Hypothalamus (tissue), 51 donors: Measurements from ENCODE around the gene CACNA1B.

Experiments
- DNase-seq, 51 donors: peaks; one replicate each; lab custom pipeline; 2025; lab: John Stamatoyannopoulos, UW

CACNA1B gene

GRCh38 chr9:137917795-137918194, 40.2 kb downstream of the CACNA1B start:
- no peak for DNase-seq

- peak in 3 of 51 donors; percentile 25 to 70 (median 45) for DNase-seq
These were observed 40.9 kb downstream of the CACNA1B start for GRCh38 chr9:137918331-137919094.

- DNase-seq = no peak
These were observed 41.5 kb downstream of the CACNA1B start for GRCh38 chr9:137919095-137919465.

GRCh38 chr9:137919649-137920141, 42.1 kb downstream of the CACNA1B start:
- DNase-seq = no peak

- DNase-seq = no peak
These were observed 43.2 kb downstream of the CACNA1B start for GRCh38 chr9:137920753-137921152.

GRCh38 chr9:137924169-137924568, 46.6 kb downstream of the CACNA1B start:
- DNase-seq = no peak

GRCh38 chr9:137924761-137925369, 47.3 kb downstream of the CACNA1B start:
- no peak for DNase-seq

GRCh38 chr9:137943655-137944054, 66.1 kb downstream of the CACNA1B start:
- no peak for DNase-seq

- DNase-seq = no peak
These were observed 68.0 kb downstream of the CACNA1B start for GRCh38 chr9:137945581-137945980.

- DNase-seq = no peak
These were observed 69.4 kb downstream of the CACNA1B start for GRCh38 chr9:137946993-137947392.

GRCh38 chr9:137948642-137949041, 71.1 kb downstream of the CACNA1B start:
- DNase-seq = no peak

- no peak for DNase-seq
These were observed 71.7 kb downstream of the CACNA1B start for GRCh38 chr9:137949260-137949659.

GRCh38 chr9:137951107-137951506, 73.5 kb downstream of the CACNA1B start:
- no peak for DNase-seq

- peak in 1 of 51 donors; percentile 32 for DNase-seq
These were observed 74.3 kb downstream of the CACNA1B start for GRCh38 chr9:137951597-137952490.

GRCh38 chr9:137952976-137953666, 75.5 kb downstream of the CACNA1B start:
- peak in 2 of 51 donors; percentile 18 to 52 for DNase-seq

GRCh38 chr9:137953683-137954438, 76.3 kb downstream of the CACNA1B start:
- DNase-seq = no peak

GRCh38 chr9:137955224-137955570, 77.6 kb downstream of the CACNA1B start:
- DNase-seq = no peak

- DNase-seq = no peak
These were observed 78.0 kb downstream of the CACNA1B start for GRCh38 chr9:137955586-137955985.

- DNase-seq = no peak
These were observed 78.5 kb downstream of the CACNA1B start for GRCh38 chr9:137956039-137956438.
